Measurements from ENCODE around the gene CARF.
A peak's percentile ranks its signal among the peaks of the same experiment; 100 is the strongest.

The CARF gene

DNA sequence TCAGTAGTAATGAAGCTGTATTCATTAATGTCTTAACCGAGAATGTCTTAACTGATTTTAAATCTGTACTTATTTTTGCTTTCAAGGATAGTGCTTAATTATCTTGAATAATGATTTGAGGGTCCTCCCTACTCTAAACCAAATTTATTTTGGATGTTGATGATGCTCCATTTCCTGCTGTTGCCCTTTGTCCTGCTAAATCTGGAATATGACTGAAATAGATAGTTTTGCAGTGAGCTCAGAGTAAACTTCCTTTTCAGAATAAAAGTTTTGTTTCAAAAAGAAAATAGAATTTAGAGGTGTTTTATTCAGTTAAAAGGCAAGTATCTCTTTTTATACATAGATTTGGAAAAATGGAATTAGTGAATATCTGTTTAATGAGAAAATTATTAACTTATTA, 110.7 kb downstream of the CARF start:
- no peak for DNase-seq

GRCh38 chr2:203025592-203025991, 113.5 kb downstream of the CARF start:
- DNase-seq = no peak

DNA sequence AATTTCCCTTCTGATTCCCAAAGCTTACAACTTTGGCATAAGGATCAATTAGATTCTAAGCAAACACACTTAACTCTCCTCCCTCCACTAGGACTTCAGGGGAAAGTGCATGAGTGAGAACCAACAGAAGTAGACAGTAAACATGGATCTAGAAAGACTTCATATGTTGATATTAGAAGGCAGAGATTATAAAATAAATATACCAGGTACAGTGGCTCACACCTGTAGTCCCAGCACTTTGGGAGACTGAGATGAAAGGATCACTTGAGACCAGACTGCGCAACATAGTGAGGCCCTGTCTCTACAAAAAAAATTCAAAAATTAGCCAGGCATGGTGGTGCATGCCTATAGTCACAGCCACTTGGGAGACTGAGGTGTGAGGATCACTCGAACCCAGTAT, 118.5 kb downstream of the CARF start:
- no peak for DNase-seq

DNA sequence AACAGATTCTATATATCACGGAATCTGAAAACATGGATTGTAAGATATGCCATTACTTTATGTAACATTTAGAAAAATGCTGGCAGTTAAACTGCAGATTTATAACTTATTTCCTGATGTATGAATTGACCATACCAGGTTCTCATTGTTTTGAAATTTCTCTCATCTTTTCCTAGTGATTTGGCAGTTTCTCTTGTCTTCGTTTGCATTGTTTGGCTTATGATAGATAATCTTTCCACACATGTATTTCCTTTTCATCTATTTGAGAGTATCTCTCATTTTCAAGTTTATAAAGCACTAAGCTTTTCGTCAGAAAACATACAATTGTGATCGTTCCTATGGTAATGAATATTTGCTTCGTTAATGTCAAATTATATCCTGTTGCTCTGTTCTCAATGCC, 118.9 kb downstream of the CARF start:
- no peak for DNase-seq

DNA sequence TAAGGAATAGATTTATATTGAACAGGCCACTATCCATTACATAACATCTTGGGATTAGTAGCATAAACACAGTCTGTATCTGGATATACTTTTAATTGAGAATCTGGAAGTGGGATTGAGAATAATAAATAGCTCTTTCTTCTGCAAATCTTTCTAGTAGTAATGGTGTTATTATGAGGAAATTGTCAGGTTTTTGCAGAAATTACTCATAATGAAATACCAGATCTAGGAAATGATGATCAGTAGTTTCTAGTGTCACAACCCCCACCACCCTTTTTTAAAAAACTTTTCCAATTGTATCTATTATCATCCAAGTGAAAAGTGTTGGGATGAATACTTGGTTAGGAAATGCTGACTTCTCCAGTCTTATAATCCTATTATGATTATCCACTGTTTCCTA, 121.3 kb downstream of the CARF start:
- peak in 1 of 2 donors; percentile 39 for DNase-seq

DNA sequence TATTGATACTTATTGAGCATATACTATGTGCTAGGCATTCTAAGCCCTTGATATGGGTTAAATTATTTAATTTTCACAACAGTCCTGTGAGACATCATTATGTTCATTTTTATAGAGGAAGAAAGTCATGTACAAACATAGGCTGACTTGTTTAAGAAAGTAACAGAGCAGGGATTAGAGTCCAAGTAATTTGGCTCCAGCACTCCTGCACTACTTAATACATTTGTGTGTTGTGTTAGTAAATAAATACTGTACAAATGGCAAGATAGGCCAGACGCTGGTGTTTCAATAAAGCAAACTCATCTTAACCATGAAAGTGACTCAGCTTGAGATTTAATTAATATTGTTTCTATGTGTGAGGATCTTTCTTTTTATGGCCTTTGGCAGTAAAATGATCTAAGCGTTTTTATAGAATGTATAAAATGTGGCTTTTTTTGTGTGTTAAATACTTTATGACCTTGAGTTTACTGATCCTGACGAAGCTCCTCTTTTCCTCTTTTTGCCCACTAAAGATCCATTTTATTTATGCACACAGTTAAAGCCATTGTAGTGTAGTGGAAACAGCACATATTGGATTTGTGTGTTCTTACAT, 123.9 kb downstream of the CARF start:
- DNase-seq = no peak

All from inflammatory macrophage (primary cell).